GM12892 (cell line): ENCODE data around the gene MICAL3.

Experiments used
- POLR2A ChIP-seq: IDR thresholded peaks from 2 replicates; pipeline ENCODE4 v1.6.1; 2011; ENCODE audit warnings: low read depth, low read length, control low read depth
- POLR2AphosphoS5 ChIP-seq: IDR thresholded peaks from 2 replicates; pipeline ENCODE4 v1.6.1; 2011; ENCODE audit warnings: low read depth, low read length, control low read depth
- TAF1 ChIP-seq: IDR thresholded peaks from 2 replicates; pipeline ENCODE4 v1.6.1; 2011; ENCODE audit warnings: low read depth, mild to moderate bottlenecking, control low read depth, low read length, borderline replicate concordance

DNA sequence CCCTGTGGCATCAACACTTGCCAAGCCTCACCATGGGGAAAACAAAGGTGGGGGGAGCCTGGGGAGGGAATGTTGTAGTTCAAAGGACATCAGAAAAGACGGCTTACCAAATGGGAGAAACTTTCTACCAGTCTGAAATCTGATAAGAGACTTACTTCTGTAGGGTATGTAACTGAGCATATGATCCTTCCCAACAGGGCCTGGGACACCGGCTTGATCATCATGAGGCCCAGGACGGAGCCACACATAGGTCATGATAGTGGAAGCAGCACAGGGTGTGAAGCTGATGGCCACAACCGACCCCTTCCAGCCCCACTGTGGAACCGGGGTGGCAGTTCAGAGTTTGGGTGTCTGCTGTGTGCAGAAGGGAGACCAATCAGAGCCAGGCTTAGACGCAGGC, 51.1 kb downstream of the MICAL3 start:
- TF ChIP-seq POLR2AphosphoS5 (no peak), POLR2A (no peak), TAF1 (no peak)
